WTC11 (cell line): ENCODE measurements around the gene RBPJ. TPM values are rescaled to one million over a fixed set of nuclear protein-coding genes. Genes with fewer than 3 reads are reported as not detected.

Experiments
- ATAC-seq: fragments of 200-7000 bp; cut with Tn5 transposase; 2 replicates; pipeline ENCODE4 v1.10.0; 2021; ENCODE audit warnings: mild to moderate bottlenecking, moderate library complexity
- CTCF ChIA-PET: fragments of 300-600 bp; sonication (Branson Sonifier 250); formaldehyde crosslinking; loops from one replicate; lab custom pipeline; 2021; ENCODE audit warnings: antibody characterized with exemption; lab: Charles Lee
- POLR2A ChIA-PET: fragments of 350-600 bp; sonication (Branson Sonifier 250); formaldehyde crosslinking; loops from one replicate; lab custom pipeline; 2021; ENCODE audit warnings: antibody characterized with exemption; lab: Charles Lee
- DNase-seq: peaks from one replicate; pipeline ENCODE4 v3.0.0; 2021; ENCODE audit warnings: low spot score
- H3K27ac Mint-ChIP-seq: 2 replicates; pipeline ENCODE4 v1.8.0; 2021; ENCODE audit warnings: mixed read lengths
- H3K27me3 Mint-ChIP-seq: 2 replicates; pipeline ENCODE4 v1.8.0; 2021; ENCODE audit warnings: low read depth, mild to moderate bottlenecking, moderate library complexity, mixed read lengths
- H3K36me3 Mint-ChIP-seq: 2 replicates; pipeline ENCODE4 v1.8.0; 2021; ENCODE audit warnings: mixed read lengths
- H3K4me1 Mint-ChIP-seq: 2 replicates; pipeline ENCODE4 v1.8.0; 2022; ENCODE audit warnings: mixed read lengths
- H3K4me3 Mint-ChIP-seq: 2 replicates; pipeline ENCODE4 v1.8.0; 2021; ENCODE audit warnings: mild to moderate bottlenecking, moderate library complexity, mixed read lengths
- H3K9me3 Mint-ChIP-seq: 2 replicates; pipeline ENCODE4 v1.8.0; 2021; ENCODE audit warnings: mixed read lengths
- CREB1 ChIP-seq: sonication (generic); formaldehyde crosslinking; IDR thresholded peaks from 2 replicates; pipeline ENCODE4 v1.8.0; 2023; ENCODE audit warnings: mild to moderate bottlenecking, missing genetic modification reagents
- E2F5 ChIP-seq: sonication (generic); formaldehyde crosslinking; IDR thresholded peaks from 2 replicates; pipeline ENCODE4 v1.8.1; 2022; ENCODE audit warnings: mild to moderate bottlenecking, moderate library complexity, missing genetic modification reagents
- EMX1 ChIP-seq: fragments of 250-450 bp; sonication (Bioruptor Pico); IDR thresholded peaks from 2 replicates; pipeline ENCODE4 v1.8.0; 2021; ENCODE audit warnings: mild to moderate bottlenecking
- FOXP4 ChIP-seq: sonication (generic); formaldehyde crosslinking; IDR thresholded peaks from 2 replicates; pipeline ENCODE4 v1.8.0; 2022; ENCODE audit warnings: mild to moderate bottlenecking, missing genetic modification reagents
- GABPB1 ChIP-seq: sonication (generic); formaldehyde crosslinking; IDR thresholded peaks from 2 replicates; pipeline ENCODE4 v1.8.1; 2023; ENCODE audit warnings: mild to moderate bottlenecking, missing genetic modification reagents
- GTF2I ChIP-seq: fragments of 250-450 bp; sonication (Bioruptor Pico); conservative IDR thresholded peaks from 2 replicates; pipeline ENCODE4 v1.4.0; 2021; ENCODE audit warnings: mild to moderate bottlenecking
- HMGA2 ChIP-seq: fragments of 250-450 bp; sonication (Bioruptor Pico); IDR thresholded peaks from 2 replicates; pipeline ENCODE4 v1.4.0; 2021; ENCODE audit warnings: mild to moderate bottlenecking, moderate library complexity
- MLX ChIP-seq: sonication (generic); formaldehyde crosslinking; IDR thresholded peaks from 2 replicates; pipeline ENCODE4 v1.8.1; 2023; ENCODE audit warnings: mild to moderate bottlenecking, missing genetic modification reagents, moderate library complexity
- NFE2L1 ChIP-seq: sonication (generic); formaldehyde crosslinking; IDR thresholded peaks from 2 replicates; pipeline ENCODE4 v1.8.1; 2023; ENCODE audit warnings: missing genetic modification reagents
- NR1H2 ChIP-seq: sonication (generic); formaldehyde crosslinking; IDR thresholded peaks from 2 replicates; pipeline ENCODE4 v1.9.0; 2021; ENCODE audit warnings: mild to moderate bottlenecking, moderate library complexity, missing genetic modification reagents
- OVOL2 ChIP-seq: fragments of 250-450 bp; sonication (Bioruptor Pico); IDR thresholded peaks from 2 replicates; pipeline ENCODE4 v1.9.0; 2021; ENCODE audit warnings: mild to moderate bottlenecking, borderline replicate concordance
- PRRX2 ChIP-seq: fragments of 250-450 bp; sonication (Bioruptor Pico); IDR thresholded peaks from 2 replicates; pipeline ENCODE4 v1.8.0; 2021; ENCODE audit warnings: mild to moderate bottlenecking
- ZNF512 ChIP-seq: sonication (generic); formaldehyde crosslinking; IDR thresholded peaks from 2 replicates; pipeline ENCODE4 v1.8.1; 2022; ENCODE audit warnings: missing genetic modification reagents, borderline replicate concordance
- ZNF671 ChIP-seq: fragments of 250-450 bp; sonication (Bioruptor Pico); IDR thresholded peaks from 2 replicates; pipeline ENCODE4 v1.8.0; 2021; ENCODE audit warnings: mild to moderate bottlenecking
- total RNA-seq: library from RNA; stranded (reverse); gene quantifications from 3 replicates; pipeline ENCODE4 v1.2.3, GENCODE V29; 2021
- TF ChIP-seq, protein P1 (sequence below): sonication (generic); formaldehyde crosslinking; IDR thresholded peaks from 2 replicates; pipeline ENCODE4 v1.8.0; 2023; ENCODE audit warnings: missing genetic modification reagents, mild to moderate bottlenecking, borderline replicate concordance
- TF ChIP-seq, protein P2 (sequence below): sonication (generic); formaldehyde crosslinking; IDR thresholded peaks from 2 replicates; pipeline ENCODE4 v1.8.1; 2023; ENCODE audit warnings: mild to moderate bottlenecking, missing genetic modification reagents
- TF ChIP-seq, protein P3 (sequence below): fragments of 250-450 bp; sonication (Bioruptor Pico); IDR thresholded peaks from 2 replicates; pipeline ENCODE4 v1.9.0; 2021; ENCODE audit warnings: mild to moderate bottlenecking

The RBPJ gene
- total RNA-seq, 1 experiment from 2014 or later = 163 TPM

DNA sequence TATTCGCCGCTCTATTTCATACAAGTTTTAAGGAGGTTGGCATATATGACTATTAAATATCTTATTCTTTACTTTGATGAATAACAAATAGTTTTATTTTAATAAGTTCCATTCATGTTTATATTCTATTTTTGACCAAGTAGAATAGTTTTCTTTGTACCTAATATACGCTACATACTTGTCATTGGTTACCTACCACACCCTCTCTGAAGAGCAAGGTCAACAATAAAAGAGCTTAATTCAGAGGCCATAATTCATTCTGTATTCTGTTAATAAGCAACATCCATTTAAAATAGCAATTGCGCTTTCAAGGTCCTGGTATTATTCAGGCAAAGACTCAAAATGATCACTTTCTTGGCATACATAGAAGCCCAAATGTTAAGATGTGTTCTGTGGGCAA lies 24.3 kb upstream of the RBPJ start:
- Mint-ChIP-seq H3K36me3 (no peaks in the 10 kb centered on the region), H3K27me3 (no peaks in the 10 kb centered on the region; the same call in 1 of the 2 replicates), H3K9me3 (no peaks in the 10 kb centered on the region), H3K4me1 (peaks cover 63% of the 10 kb centered on the region), H3K4me3 (no peak overlapping the region)
- POLR2A ChIA-PET = no interaction called here
- no peak for ATAC-seq
- no peak for TF ChIP-seq EMX1 (CRISPR knock-in tag)
- no peak for TF ChIP-seq OVOL2
- no peak for TF ChIP-seq MLX
- no peak for TF ChIP-seq CREB1
- TF ChIP-seq PRRX2 = no peak
- no peak for TF ChIP-seq HMGA2 (CRISPR knock-in tag)
- TF ChIP-seq, all 79 proteins: peak for 0
- CTCF ChIA-PET = interaction anchor here (1.1 kb wide), 1 partner anchor 29 kb away, joined by 3 read pairs; no protein-coding TSS in a partner anchor
- DNase-seq = no peak
- peak overlapping the region; percentile 98 for H3K27ac Mint-ChIP-seq

DNA sequence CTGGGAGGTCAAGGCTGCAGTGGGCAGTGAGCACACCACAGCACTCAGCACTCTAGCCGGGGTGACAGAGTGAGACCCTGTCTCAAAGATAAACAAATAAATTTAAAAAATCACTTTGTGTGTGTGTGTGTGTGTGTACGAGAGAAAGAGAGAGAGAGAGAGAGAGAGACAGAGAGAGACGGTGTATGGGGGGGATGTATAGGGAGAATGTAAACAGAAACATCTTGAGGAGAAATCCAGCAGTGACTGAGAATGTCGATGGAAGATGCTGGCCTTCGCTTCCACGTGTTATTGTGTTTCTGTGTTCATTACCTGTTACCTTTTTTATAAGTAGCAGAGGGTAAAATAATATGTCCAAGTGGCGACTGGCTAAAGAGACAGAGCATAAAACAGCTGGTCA lies 23.6 kb upstream of the RBPJ start:
- Mint-ChIP-seq H3K4me1 (peaks cover 64% of the 10 kb centered on the region), H3K36me3 (0 out of 2 replicates have a peak, but pooled peaks cover under 1% of the 10 kb centered on the region), H3K9me3 (no peaks in the 10 kb centered on the region), H3K27me3 (no peaks in the 10 kb centered on the region; the same call in 1 of the 2 replicates), H3K27ac (peak overlapping the region; percentile 98), H3K4me3 (no peak overlapping the region)
- DNase-seq (no peak), ATAC-seq (no peak)
- TF ChIP-seq, protein P1, sequence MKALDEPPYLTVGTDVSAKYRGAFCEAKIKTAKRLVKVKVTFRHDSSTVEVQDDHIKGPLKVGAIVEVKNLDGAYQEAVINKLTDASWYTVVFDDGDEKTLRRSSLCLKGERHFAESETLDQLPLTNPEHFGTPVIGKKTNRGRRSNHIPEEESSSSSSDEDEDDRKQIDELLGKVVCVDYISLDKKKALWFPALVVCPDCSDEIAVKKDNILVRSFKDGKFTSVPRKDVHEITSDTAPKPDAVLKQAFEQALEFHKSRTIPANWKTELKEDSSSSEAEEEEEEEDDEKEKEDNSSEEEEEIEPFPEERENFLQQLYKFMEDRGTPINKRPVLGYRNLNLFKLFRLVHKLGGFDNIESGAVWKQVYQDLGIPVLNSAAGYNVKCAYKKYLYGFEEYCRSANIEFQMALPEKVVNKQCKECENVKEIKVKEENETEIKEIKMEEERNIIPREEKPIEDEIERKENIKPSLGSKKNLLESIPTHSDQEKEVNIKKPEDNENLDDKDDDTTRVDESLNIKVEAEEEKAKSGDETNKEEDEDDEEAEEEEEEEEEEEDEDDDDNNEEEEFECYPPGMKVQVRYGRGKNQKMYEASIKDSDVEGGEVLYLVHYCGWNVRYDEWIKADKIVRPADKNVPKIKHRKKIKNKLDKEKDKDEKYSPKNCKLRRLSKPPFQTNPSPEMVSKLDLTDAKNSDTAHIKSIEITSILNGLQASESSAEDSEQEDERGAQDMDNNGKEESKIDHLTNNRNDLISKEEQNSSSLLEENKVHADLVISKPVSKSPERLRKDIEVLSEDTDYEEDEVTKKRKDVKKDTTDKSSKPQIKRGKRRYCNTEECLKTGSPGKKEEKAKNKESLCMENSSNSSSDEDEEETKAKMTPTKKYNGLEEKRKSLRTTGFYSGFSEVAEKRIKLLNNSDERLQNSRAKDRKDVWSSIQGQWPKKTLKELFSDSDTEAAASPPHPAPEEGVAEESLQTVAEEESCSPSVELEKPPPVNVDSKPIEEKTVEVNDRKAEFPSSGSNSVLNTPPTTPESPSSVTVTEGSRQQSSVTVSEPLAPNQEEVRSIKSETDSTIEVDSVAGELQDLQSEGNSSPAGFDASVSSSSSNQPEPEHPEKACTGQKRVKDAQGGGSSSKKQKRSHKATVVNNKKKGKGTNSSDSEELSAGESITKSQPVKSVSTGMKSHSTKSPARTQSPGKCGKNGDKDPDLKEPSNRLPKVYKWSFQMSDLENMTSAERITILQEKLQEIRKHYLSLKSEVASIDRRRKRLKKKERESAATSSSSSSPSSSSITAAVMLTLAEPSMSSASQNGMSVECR (CRISPR knock-in tag) = no peak
- TF ChIP-seq ZNF671 (CRISPR knock-in tag) (no peak), GABPB1 (no peak), CREB1 (no peak), E2F5 (CRISPR knock-in tag) (no peak), NFE2L1 (CRISPR knock-in tag) (no peak), FOXP4 (CRISPR knock-in tag) (no peak), NR1H2 (CRISPR knock-in tag) (no peak), GTF2I (CRISPR knock-in tag) (no peak), ZNF512 (CRISPR knock-in tag) (no peak)
- TF ChIP-seq, protein P2, sequence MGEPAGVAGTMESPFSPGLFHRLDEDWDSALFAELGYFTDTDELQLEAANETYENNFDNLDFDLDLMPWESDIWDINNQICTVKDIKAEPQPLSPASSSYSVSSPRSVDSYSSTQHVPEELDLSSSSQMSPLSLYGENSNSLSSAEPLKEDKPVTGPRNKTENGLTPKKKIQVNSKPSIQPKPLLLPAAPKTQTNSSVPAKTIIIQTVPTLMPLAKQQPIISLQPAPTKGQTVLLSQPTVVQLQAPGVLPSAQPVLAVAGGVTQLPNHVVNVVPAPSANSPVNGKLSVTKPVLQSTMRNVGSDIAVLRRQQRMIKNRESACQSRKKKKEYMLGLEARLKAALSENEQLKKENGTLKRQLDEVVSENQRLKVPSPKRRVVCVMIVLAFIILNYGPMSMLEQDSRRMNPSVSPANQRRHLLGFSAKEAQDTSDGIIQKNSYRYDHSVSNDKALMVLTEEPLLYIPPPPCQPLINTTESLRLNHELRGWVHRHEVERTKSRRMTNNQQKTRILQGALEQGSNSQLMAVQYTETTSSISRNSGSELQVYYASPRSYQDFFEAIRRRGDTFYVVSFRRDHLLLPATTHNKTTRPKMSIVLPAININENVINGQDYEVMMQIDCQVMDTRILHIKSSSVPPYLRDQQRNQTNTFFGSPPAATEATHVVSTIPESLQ = no peak
- TF ChIP-seq, protein P3, sequence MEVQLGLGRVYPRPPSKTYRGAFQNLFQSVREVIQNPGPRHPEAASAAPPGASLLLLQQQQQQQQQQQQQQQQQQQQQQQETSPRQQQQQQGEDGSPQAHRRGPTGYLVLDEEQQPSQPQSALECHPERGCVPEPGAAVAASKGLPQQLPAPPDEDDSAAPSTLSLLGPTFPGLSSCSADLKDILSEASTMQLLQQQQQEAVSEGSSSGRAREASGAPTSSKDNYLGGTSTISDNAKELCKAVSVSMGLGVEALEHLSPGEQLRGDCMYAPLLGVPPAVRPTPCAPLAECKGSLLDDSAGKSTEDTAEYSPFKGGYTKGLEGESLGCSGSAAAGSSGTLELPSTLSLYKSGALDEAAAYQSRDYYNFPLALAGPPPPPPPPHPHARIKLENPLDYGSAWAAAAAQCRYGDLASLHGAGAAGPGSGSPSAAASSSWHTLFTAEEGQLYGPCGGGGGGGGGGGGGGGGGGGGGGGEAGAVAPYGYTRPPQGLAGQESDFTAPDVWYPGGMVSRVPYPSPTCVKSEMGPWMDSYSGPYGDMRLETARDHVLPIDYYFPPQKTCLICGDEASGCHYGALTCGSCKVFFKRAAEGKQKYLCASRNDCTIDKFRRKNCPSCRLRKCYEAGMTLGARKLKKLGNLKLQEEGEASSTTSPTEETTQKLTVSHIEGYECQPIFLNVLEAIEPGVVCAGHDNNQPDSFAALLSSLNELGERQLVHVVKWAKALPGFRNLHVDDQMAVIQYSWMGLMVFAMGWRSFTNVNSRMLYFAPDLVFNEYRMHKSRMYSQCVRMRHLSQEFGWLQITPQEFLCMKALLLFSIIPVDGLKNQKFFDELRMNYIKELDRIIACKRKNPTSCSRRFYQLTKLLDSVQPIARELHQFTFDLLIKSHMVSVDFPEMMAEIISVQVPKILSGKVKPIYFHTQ (CRISPR knock-in tag) = no peak
- CTCF ChIA-PET = interaction anchor here (1.1 kb wide), 1 partner anchor 28 kb away, joined by 3 read pairs; no protein-coding TSS in a partner anchor
- POLR2A ChIA-PET = no interaction called here
